ENCODE measurements around the gene TAMALIN.

The TAMALIN gene

GRCh38 chr12:51972849-51973273, 33.9 kb upstream of the TAMALIN start:
- Histone ChIP-seq H3K4me3 (replicated peaks; ENCODE audit: insufficient read depth, low read length) (no peak overlapping the region), H3K27ac (replicated peaks) (peak overlapping the region; percentile 83)
- peak; percentile 78 to 96 for DNase-seq (ENCODE audit: low read depth in 1 of 2, low spot score in 1 of 2)

GRCh38 chr12:51973560-51973959, 33.2 kb upstream of the TAMALIN start:
- Histone ChIP-seq H3K27ac (replicated peaks) (peak overlapping the region; percentile 83), H3K4me3 (replicated peaks; ENCODE audit: insufficient read depth, low read length) (no peak overlapping the region), H3K27me3 (ENCODE audit: insufficient read depth, poor library complexity, severe bottlenecking) (no peaks in the 10 kb centered on the region)
- TF ChIP-seq GABPA (IDR thresholded peaks at IDR 0.05; ENCODE audit: low read depth) = no peak
- no peak for TF ChIP-seq CTCF (IDR thresholded peaks at IDR 0.05; ENCODE audit: insufficient read depth, low read length)
- no peak for TF ChIP-seq SPI1 (IDR thresholded peaks at IDR 0.05; ENCODE audit: borderline replicate concordance, low read depth)
- no peak for TF ChIP-seq REST (IDR thresholded peaks at IDR 0.05; ENCODE audit: insufficient replicate concordance, low read depth)
- TF ChIP-seq POLR2AphosphoS5 (IDR thresholded peaks at IDR 0.05; ENCODE audit: low read depth) = no peak
- DNase-seq (ENCODE audit: low read depth in 1 of 2, low spot score in 1 of 2) = no peak

More at GRCh38 chr12:51972849-51973273, 33.9 kb upstream of the TAMALIN start:
- H3K27me3 ChIP-seq (ENCODE audit: insufficient read depth, poor library complexity, severe bottlenecking) = no peaks in the 10 kb centered on the region
- TF ChIP-seq REST (IDR thresholded peaks at IDR 0.05; ENCODE audit: insufficient replicate concordance, low read depth) (no peak), GABPA (IDR thresholded peaks at IDR 0.05; ENCODE audit: low read depth) (no peak), POLR2AphosphoS5 (IDR thresholded peaks at IDR 0.05; ENCODE audit: low read depth) (peak; percentile 88), CTCF (IDR thresholded peaks at IDR 0.05; ENCODE audit: insufficient read depth, low read length) (no peak), SPI1 (IDR thresholded peaks at IDR 0.05; ENCODE audit: borderline replicate concordance, low read depth) (peak; percentile 85)

- DNase-seq (ENCODE audit: low read depth in 1 of 2, low spot score in 1 of 2) = no peak
- Histone ChIP-seq H3K27ac (replicated peaks) (peak overlapping the region; percentile 83), H3K27me3 (ENCODE audit: insufficient read depth, poor library complexity, severe bottlenecking) (no peaks in the 10 kb centered on the region), H3K4me3 (replicated peaks; ENCODE audit: insufficient read depth, low read length) (no peak overlapping the region)
- no peak for TF ChIP-seq GABPA (IDR thresholded peaks at IDR 0.05; ENCODE audit: low read depth)
- no peak for TF ChIP-seq SPI1 (IDR thresholded peaks at IDR 0.05; ENCODE audit: borderline replicate concordance, low read depth)
- TF ChIP-seq CTCF (IDR thresholded peaks at IDR 0.05; ENCODE audit: insufficient read depth, low read length) = no peak
- TF ChIP-seq POLR2AphosphoS5 (IDR thresholded peaks at IDR 0.05; ENCODE audit: low read depth) = no peak
- no peak for TF ChIP-seq REST (IDR thresholded peaks at IDR 0.05; ENCODE audit: insufficient replicate concordance, low read depth)
These were observed 32.1 kb upstream of the TAMALIN start for GRCh38 chr12:51974646-51975045.

Measured in HL-60 (cell line).